ENCODE results near the gene CACTIN. TPM values are rescaled to one million over a fixed set of nuclear protein-coding genes. Genes with fewer than 3 reads are reported as not detected.

Gene CACTIN
- total and polyA plus RNA-seq, 4 donors: 16.7 to 23.4 (median 18.7) TPM

DNA sequence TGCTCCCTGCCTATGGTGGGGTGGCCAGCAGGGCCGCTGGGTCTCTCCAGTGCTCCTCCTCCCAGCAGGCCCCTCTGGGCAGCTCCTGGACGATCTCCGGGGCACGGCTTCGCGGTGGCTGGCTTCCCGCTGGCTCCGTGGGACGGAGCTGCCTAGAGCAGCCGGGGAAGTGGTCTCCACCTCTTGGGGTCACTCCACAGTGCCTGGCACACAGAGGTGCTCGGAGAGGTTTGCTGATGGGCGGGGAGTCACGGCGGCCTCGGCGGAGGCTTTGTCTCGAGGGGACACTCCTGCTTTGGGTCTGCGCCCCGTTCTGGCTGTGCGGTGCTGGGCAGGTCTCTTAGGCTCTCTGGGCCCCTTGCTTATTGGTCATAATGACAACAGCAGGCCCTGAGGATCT lies 9.9 kb upstream of the CACTIN start:
- DNase-seq (no peak), ATAC-seq (ENCODE audit: insufficient read depth, low FRiP score) (no peak)
- H3K27ac ChIP-seq (ENCODE audit: low read depth in 1 of 2, low read length in 1 of 2): no peak overlapping the region
- no peaks in the 10 kb centered on the region for H3K4me1 ChIP-seq (ENCODE audit: control insufficient read depth in 5 of 5, insufficient read depth in 5 of 5, low read length in 5 of 5)
- no peaks in the 10 kb centered on the region for H3K27me3 ChIP-seq (ENCODE audit: control insufficient read depth in 3 of 3, insufficient read depth in 3 of 3, low read length in 2 of 3)
- WGBS, 2 donors: 91 to 93% methylated on average over 20 of the region's 20 CpGs
- no peaks in the 10 kb centered on the region for H3K9me3 ChIP-seq (ENCODE audit: control insufficient read depth in 4 of 4, insufficient read depth in 3 of 4, low read length in 3 of 4)
- peaks cover 0 to 58% (median 10%) of the 10 kb centered on the region in 4 donors for H3K36me3 ChIP-seq (ENCODE audit: control insufficient read depth in 4 of 4, insufficient read depth in 4 of 4, low read length in 4 of 4)
- no peak overlapping the region for H3K9ac ChIP-seq (ENCODE audit: insufficient read depth in 1 of 2, low read length in 2 of 2)
- no peak overlapping the region for H3K4me3 ChIP-seq
- no peak for TF ChIP-seq CTCF (IDR thresholded peaks at IDR 0.05; ENCODE audit: control extremely low read depth, extremely low read depth)

GRCh38 chr19:3634496-3635045 lies 8.0 kb upstream of the CACTIN start:
- no peaks in the 10 kb centered on the region for H3K9me3 ChIP-seq (ENCODE audit: control insufficient read depth in 4 of 4, insufficient read depth in 3 of 4, low read length in 3 of 4)
- H3K4me3 ChIP-seq: no peak overlapping the region
- WGBS, 2 donors: 96 to 97% methylated on average over 19 of the region's 19 CpGs
- no peaks in the 10 kb centered on the region for H3K27me3 ChIP-seq (ENCODE audit: control insufficient read depth in 3 of 3, insufficient read depth in 3 of 3, low read length in 2 of 3)
- H3K4me1 ChIP-seq (ENCODE audit: control insufficient read depth in 5 of 5, insufficient read depth in 5 of 5, low read length in 5 of 5): no peaks in the 10 kb centered on the region
- TF ChIP-seq CTCF (IDR thresholded peaks at IDR 0.05; ENCODE audit: control extremely low read depth, extremely low read depth): no peak
- DNase-seq (no peak), ATAC-seq (ENCODE audit: insufficient read depth, low FRiP score) (no peak)
- peaks cover 0 to 64% (median 7%) of the 10 kb centered on the region in 4 donors for H3K36me3 ChIP-seq (ENCODE audit: control insufficient read depth in 4 of 4, insufficient read depth in 4 of 4, low read length in 4 of 4)
- H3K27ac ChIP-seq (ENCODE audit: low read depth in 1 of 2, low read length in 1 of 2): no peak overlapping the region
- no peak overlapping the region for H3K9ac ChIP-seq (ENCODE audit: insufficient read depth in 1 of 2, low read length in 2 of 2)

- WGBS, 2 donors: 93% methylated on average over 21 to 22 of the region's 22 CpGs
- DNase-seq (no peak), ATAC-seq (ENCODE audit: insufficient read depth, low FRiP score) (no peak)
- no peak overlapping the region for H3K27ac ChIP-seq (ENCODE audit: low read depth in 1 of 2, low read length in 1 of 2)
- H3K9ac ChIP-seq (ENCODE audit: insufficient read depth in 1 of 2, low read length in 2 of 2): no peak overlapping the region
- TF ChIP-seq CTCF (IDR thresholded peaks at IDR 0.05; ENCODE audit: control extremely low read depth, extremely low read depth): no peak
- peaks cover 0 to 58% (median 7%) of the 10 kb centered on the region in 4 donors for H3K36me3 ChIP-seq (ENCODE audit: control insufficient read depth in 4 of 4, insufficient read depth in 4 of 4, low read length in 4 of 4)
- no peaks in the 10 kb centered on the region for H3K27me3 ChIP-seq (ENCODE audit: control insufficient read depth in 3 of 3, insufficient read depth in 3 of 3, low read length in 2 of 3)
- no peak overlapping the region for H3K4me3 ChIP-seq
- no peaks in the 10 kb centered on the region for H3K9me3 ChIP-seq (ENCODE audit: control insufficient read depth in 4 of 4, insufficient read depth in 3 of 4, low read length in 3 of 4)
- H3K4me1 ChIP-seq (ENCODE audit: control insufficient read depth in 5 of 5, insufficient read depth in 5 of 5, low read length in 5 of 5): no peaks in the 10 kb centered on the region
These were observed 7.0 kb upstream of the CACTIN start for GRCh38 chr19:3633559-3633988.
